KMS-11 (cell line): ENCODE measurements around the gene WDR36.

Source experiments
- H2AFZ ChIP-seq: fragments of 200-600 bp; sonication (generic); 2 replicates; pipeline ENCODE4 v1.6.1; 2016; ENCODE audit warnings: antibody characterized with exemption, mixed run types, low read depth
- H3K27ac ChIP-seq: fragments of 200-600 bp; sonication (generic); 2 replicates; pipeline ENCODE4 v1.6.1; 2016; ENCODE audit warnings: mild to moderate bottlenecking, mixed run types
- H3K27me3 ChIP-seq: fragments of 200-600 bp; sonication (generic); 2 replicates; pipeline ENCODE4 v1.6.1; 2017; ENCODE audit warnings: mild to moderate bottlenecking, low read depth, mixed run types, moderate library complexity; ENCODE audit not compliant: insufficient read depth
- H3K36me3 ChIP-seq: fragments of 200-600 bp; sonication (generic); 2 replicates; pipeline ENCODE4 v1.6.1; 2017; ENCODE audit warnings: mild to moderate bottlenecking, mixed run types; ENCODE audit not compliant: insufficient read depth
- H3K4me1 ChIP-seq: fragments of 200-600 bp; sonication (generic); 2 replicates; pipeline ENCODE4 v1.6.1; 2016; ENCODE audit warnings: mild to moderate bottlenecking, low read depth, mixed run types; ENCODE audit not compliant: poor library complexity, severe bottlenecking
- H3K4me2 ChIP-seq: fragments of 200-600 bp; sonication (generic); 2 replicates; pipeline ENCODE4 v1.7.0; 2016; ENCODE audit warnings: mild to moderate bottlenecking, mixed run types
- H3K4me3 ChIP-seq: fragments of 200-600 bp; sonication (generic); IDR thresholded peaks from 2 replicates; pipeline ENCODE4 v1.6.1; 2017; ENCODE audit warnings: low read depth, low read length, mixed read lengths; ENCODE audit not compliant: insufficient read depth
- H3K79me2 ChIP-seq: fragments of 200-600 bp; sonication (generic); 2 replicates; pipeline ENCODE4 v1.6.1; 2016; ENCODE audit warnings: low read depth, mixed run types; ENCODE audit not compliant: insufficient read depth
- H3K9ac ChIP-seq: fragments of 200-600 bp; sonication (generic); 2 replicates; pipeline ENCODE4 v1.6.1; 2016; ENCODE audit warnings: mild to moderate bottlenecking, mixed run types
- H4K20me1 ChIP-seq: fragments of 200-600 bp; sonication (generic); 2 replicates; pipeline ENCODE4 v1.6.1; 2016; ENCODE audit warnings: mild to moderate bottlenecking, mixed run types; ENCODE audit not compliant: insufficient read depth
- TF ChIP-seq, protein P1 (sequence below): fragments of 200-600 bp; sonication (generic); conservative IDR thresholded peaks from 2 replicates; pipeline ENCODE4 v1.6.1; 2017; ENCODE audit warnings: low read depth, mild to moderate bottlenecking, antibody characterized with exemption, low read length, moderate library complexity, mixed read lengths

Gene WDR36

DNA sequence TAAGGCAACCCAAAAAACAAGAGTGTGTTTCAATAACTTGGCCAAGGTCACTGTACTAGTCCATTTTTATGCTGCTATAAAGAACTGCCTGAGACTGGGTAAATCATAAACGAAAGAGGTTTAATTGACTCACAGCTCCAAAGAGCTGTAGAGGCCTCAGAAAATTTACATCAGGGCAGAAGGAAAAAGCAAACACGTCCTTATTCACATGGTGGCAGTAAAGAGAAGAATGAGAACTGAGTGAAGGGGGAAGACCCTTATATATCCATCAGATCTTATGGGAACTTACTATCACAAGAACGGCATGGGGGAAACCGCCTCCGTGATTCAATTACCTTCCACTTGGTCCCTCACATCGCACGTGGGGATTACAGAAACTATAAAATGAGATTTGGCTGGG is 67.7 kb downstream of the WDR36 start:
- Histone ChIP-seq H3K4me2 (no peak overlapping the region), H3K36me3 (no peaks in the 10 kb centered on the region), H3K27ac (no peak overlapping the region), H3K4me1 (no peaks in the 10 kb centered on the region), H3K27me3 (no peaks in the 10 kb centered on the region), H3K4me3 (no peak overlapping the region), H3K79me2 (no peaks in the 10 kb centered on the region), H4K20me1 (no peaks in the 10 kb centered on the region), H2AFZ (no peak overlapping the region), H3K9ac (no peak overlapping the region)
- TF ChIP-seq, protein P1, sequence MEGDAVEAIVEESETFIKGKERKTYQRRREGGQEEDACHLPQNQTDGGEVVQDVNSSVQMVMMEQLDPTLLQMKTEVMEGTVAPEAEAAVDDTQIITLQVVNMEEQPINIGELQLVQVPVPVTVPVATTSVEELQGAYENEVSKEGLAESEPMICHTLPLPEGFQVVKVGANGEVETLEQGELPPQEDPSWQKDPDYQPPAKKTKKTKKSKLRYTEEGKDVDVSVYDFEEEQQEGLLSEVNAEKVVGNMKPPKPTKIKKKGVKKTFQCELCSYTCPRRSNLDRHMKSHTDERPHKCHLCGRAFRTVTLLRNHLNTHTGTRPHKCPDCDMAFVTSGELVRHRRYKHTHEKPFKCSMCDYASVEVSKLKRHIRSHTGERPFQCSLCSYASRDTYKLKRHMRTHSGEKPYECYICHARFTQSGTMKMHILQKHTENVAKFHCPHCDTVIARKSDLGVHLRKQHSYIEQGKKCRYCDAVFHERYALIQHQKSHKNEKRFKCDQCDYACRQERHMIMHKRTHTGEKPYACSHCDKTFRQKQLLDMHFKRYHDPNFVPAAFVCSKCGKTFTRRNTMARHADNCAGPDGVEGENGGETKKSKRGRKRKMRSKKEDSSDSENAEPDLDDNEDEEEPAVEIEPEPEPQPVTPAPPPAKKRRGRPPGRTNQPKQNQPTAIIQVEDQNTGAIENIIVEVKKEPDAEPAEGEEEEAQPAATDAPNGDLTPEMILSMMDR, result no peak

DNA sequence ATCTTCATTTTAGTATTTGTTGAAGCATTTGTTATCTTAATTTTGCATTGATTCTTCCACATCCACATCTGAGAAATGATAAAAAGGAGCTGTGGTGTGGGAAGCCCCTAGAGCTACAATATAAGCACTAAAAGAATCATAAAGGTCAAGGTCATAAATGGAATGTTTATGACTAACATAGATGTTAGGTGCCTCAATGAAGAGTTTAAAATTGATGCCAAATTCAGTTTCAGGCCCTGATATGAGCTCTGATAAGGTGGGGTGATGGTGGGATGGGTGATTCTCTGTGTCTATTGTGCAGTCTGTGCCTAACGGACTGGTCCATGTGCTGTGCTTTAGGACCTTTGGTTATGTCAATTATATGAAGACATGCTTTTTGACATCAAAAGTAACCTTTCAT is 70.9 kb downstream of the WDR36 start:
- H3K27ac ChIP-seq, result no peak overlapping the region
- TF ChIP-seq, protein P1, result no peak
- no peak overlapping the region for H3K4me2 ChIP-seq
- no peaks in the 10 kb centered on the region for H3K4me1 ChIP-seq
- H3K27me3 ChIP-seq, result no peaks in the 10 kb centered on the region
- no peaks in the 10 kb centered on the region for H3K79me2 ChIP-seq
- no peaks in the 10 kb centered on the region for H4K20me1 ChIP-seq
- no peak overlapping the region for H3K4me3 ChIP-seq
- H2AFZ ChIP-seq, result no peak overlapping the region
- H3K9ac ChIP-seq, result no peak overlapping the region
- H3K36me3 ChIP-seq, result no peaks in the 10 kb centered on the region

DNA sequence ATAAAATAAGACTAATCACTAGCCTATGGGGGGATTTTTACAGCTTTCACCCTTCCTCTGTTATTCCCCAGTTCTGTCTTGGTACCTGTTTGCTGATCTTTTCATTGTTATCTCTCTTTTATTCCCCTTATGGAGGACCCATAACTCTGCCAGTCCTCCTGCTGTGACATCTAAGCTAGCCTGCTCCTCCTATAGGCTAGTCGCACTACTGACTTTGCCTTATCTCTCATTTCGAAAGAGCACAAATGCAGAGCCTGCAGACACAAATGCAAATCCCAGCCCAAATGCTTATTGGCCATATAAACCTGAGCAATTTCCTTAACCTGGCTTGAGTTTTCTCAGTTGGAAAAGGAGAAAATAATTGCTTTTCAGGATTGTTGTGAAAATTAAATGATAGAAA is 72.9 kb downstream of the WDR36 start:
- no peaks in the 10 kb centered on the region for H3K36me3 ChIP-seq
- no peaks in the 10 kb centered on the region for H3K27me3 ChIP-seq
- H3K79me2 ChIP-seq, result no peaks in the 10 kb centered on the region
- no peaks in the 10 kb centered on the region for H3K4me1 ChIP-seq
- H2AFZ ChIP-seq, result no peak overlapping the region
- H3K4me2 ChIP-seq, result no peak overlapping the region
- no peak overlapping the region for H3K27ac ChIP-seq
- H3K9ac ChIP-seq, result no peak overlapping the region
- no peaks in the 10 kb centered on the region for H4K20me1 ChIP-seq
- TF ChIP-seq, protein P1, result no peak
- H3K4me3 ChIP-seq, result no peak overlapping the region

DNA sequence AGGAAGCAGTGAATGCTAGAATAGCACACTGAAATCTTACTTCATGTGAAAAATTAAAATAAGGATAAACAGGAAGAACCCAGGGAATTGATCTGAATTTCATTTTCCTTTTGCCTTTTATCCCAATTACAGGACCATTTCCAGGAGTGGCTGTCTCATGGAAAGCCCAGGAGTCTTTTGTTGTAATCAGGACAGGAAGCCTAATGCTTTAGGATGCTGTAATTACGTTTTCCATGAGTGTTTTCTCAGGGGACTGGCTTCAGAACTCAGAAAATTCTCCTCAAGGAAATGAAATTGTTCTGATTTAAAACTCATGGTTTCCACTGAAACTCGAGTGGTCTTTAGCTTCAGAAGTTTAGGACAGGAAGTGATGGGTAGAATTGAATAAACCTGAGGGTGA is 75.4 kb downstream of the WDR36 start:
- Histone ChIP-seq H3K4me3 (no peak overlapping the region), H3K79me2 (no peaks in the 10 kb centered on the region), H3K4me2 (no peak overlapping the region), H3K4me1 (no peaks in the 10 kb centered on the region), H4K20me1 (no peaks in the 10 kb centered on the region), H3K36me3 (no peaks in the 10 kb centered on the region), H3K9ac (no peak overlapping the region), H2AFZ (no peak overlapping the region), H3K27ac (no peak overlapping the region), H3K27me3 (no peaks in the 10 kb centered on the region)
- TF ChIP-seq, protein P1, result no peak

DNA sequence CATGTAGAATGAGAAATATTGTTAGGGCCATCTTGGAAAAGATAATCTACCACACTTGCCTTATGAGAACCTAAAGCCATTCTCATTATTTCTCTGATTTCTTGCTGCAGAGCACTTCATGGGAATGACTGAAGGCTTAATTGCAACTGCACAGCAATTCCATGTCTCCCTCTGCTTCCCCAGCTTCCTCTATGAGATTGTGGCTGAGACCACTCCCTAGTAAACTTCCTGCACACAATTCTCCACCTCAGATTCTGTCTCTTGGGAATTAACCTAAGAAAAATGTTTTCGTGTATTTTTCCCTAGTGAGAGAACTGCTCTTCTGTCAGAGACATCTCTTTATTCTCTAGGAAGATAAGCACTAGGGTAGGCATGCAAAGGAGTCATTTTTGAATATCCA is 76.5 kb downstream of the WDR36 start:
- no peak overlapping the region for H3K4me2 ChIP-seq

More for the DNA sequence above, 76.5 kb downstream of the WDR36 start:
- Histone ChIP-seq H3K4me1 (no peaks in the 10 kb centered on the region), H2AFZ (no peak overlapping the region), H3K79me2 (no peaks in the 10 kb centered on the region), H3K4me3 (no peak overlapping the region), H3K27ac (no peak overlapping the region), H3K27me3 (no peaks in the 10 kb centered on the region), H3K36me3 (no peaks in the 10 kb centered on the region), H4K20me1 (no peaks in the 10 kb centered on the region), H3K9ac (no peak overlapping the region)
- TF ChIP-seq, protein P1, result no peak
